Activated T-cell treated with anti-CD3 and anti-CD28 coated beads, Interleukin-2, amount 50 U/mL, for 24 hours (primary cell): ENCODE results near the gene ANO4.

Experiments
- DNase-seq: peaks from one replicate; pipeline ENCODE4 v3.0.0-alpha.2; 2020
- H3K27ac Mint-ChIP-seq: 2 replicates; pipeline ENCODE4 v1.8.0; 2020; ENCODE audit warnings: mild to moderate bottlenecking, mixed read lengths
- H3K27me3 Mint-ChIP-seq: 2 replicates; pipeline ENCODE4 v1.8.0; 2020; ENCODE audit warnings: mixed read lengths
- H3K36me3 Mint-ChIP-seq: 2 replicates; pipeline ENCODE4 v1.8.0; 2020; ENCODE audit warnings: low read depth, mixed read lengths
- H3K4me1 Mint-ChIP-seq: 2 replicates; pipeline ENCODE4 v1.8.0; 2020; ENCODE audit warnings: low read depth, mixed read lengths
- H3K4me3 Mint-ChIP-seq: 2 replicates; pipeline ENCODE4 v1.8.0; 2020; ENCODE audit warnings: mild to moderate bottlenecking, moderate library complexity, mixed read lengths
- H3K9me3 Mint-ChIP-seq: 2 replicates; pipeline ENCODE4 v1.8.0; 2020; ENCODE audit warnings: mixed read lengths

ANO4 gene

GRCh38 chr12:100991102-100991501, 196.5 kb downstream of the ANO4 start:
- no peak for DNase-seq
- no peaks in the 10 kb centered on the region for H3K4me1 Mint-ChIP-seq
- no peaks in the 10 kb centered on the region for H3K36me3 Mint-ChIP-seq
- peaks cover 4% of the 10 kb centered on the region for H3K9me3 Mint-ChIP-seq
- no peak overlapping the region for H3K27ac Mint-ChIP-seq
- no peak overlapping the region for H3K4me3 Mint-ChIP-seq
- peaks cover 2% of the 10 kb centered on the region for H3K27me3 Mint-ChIP-seq

GRCh38 chr12:100992194-100992593, 197.6 kb downstream of the ANO4 start:
- Mint-ChIP-seq H3K27me3 (peaks cover 2% of the 10 kb centered on the region), H3K9me3 (peaks cover 4% of the 10 kb centered on the region), H3K4me1 (no peaks in the 10 kb centered on the region), H3K27ac (no peak overlapping the region), H3K4me3 (no peak overlapping the region), H3K36me3 (no peaks in the 10 kb centered on the region)
- DNase-seq: no peak

- H3K9me3 Mint-ChIP-seq: peaks cover 4% of the 10 kb centered on the region
Observed at GRCh38 chr12:100993916-100994450, 199.4 kb downstream of the ANO4 start.

GRCh38 chr12:100995201-100995600, 200.6 kb downstream of the ANO4 start:
- Mint-ChIP-seq H3K4me3 (no peak overlapping the region), H3K27me3 (no peaks in the 10 kb centered on the region), H3K4me1 (no peaks in the 10 kb centered on the region), H3K36me3 (no peaks in the 10 kb centered on the region), H3K9me3 (peaks cover 4% of the 10 kb centered on the region), H3K27ac (no peak overlapping the region)
- DNase-seq: no peak

More at GRCh38 chr12:100993916-100994450, 199.4 kb downstream of the ANO4 start:
- Mint-ChIP-seq H3K36me3 (no peaks in the 10 kb centered on the region), H3K27ac (no peak overlapping the region), H3K27me3 (peaks cover under 1% of the 10 kb centered on the region), H3K4me3 (no peak overlapping the region), H3K4me1 (no peaks in the 10 kb centered on the region)
- DNase-seq: no peak

- H3K36me3 Mint-ChIP-seq: no peaks in the 10 kb centered on the region
- no peak for DNase-seq
- no peaks in the 10 kb centered on the region for H3K27me3 Mint-ChIP-seq
- H3K4me1 Mint-ChIP-seq: no peaks in the 10 kb centered on the region
- peaks cover under 1% of the 10 kb centered on the region for H3K9me3 Mint-ChIP-seq
- H3K27ac Mint-ChIP-seq: no peak overlapping the region
- H3K4me3 Mint-ChIP-seq: no peak overlapping the region
Observed at GRCh38 chr12:100995771-100996170, 201.2 kb downstream of the ANO4 start.

GRCh38 chr12:101001669-101002068, 207.1 kb downstream of the ANO4 start:
- H3K36me3 Mint-ChIP-seq: no peaks in the 10 kb centered on the region
- no peaks in the 10 kb centered on the region for H3K4me1 Mint-ChIP-seq
- peaks cover 3% of the 10 kb centered on the region for H3K9me3 Mint-ChIP-seq
- no peak for DNase-seq
- H3K27me3 Mint-ChIP-seq: no peaks in the 10 kb centered on the region
- no peak overlapping the region for H3K27ac Mint-ChIP-seq
- H3K4me3 Mint-ChIP-seq: no peak overlapping the region

GRCh38 chr12:101002696-101003419, 208.3 kb downstream of the ANO4 start:
- Mint-ChIP-seq H3K27me3 (no peaks in the 10 kb centered on the region), H3K4me1 (no peaks in the 10 kb centered on the region), H3K27ac (no peak overlapping the region), H3K36me3 (no peaks in the 10 kb centered on the region), H3K9me3 (peaks cover 3% of the 10 kb centered on the region), H3K4me3 (no peak overlapping the region)
- no peak for DNase-seq

GRCh38 chr12:101004898-101005297, 210.3 kb downstream of the ANO4 start:
- peaks cover 16% of the 10 kb centered on the region for H3K9me3 Mint-ChIP-seq
- H3K27me3 Mint-ChIP-seq: no peaks in the 10 kb centered on the region
- H3K4me1 Mint-ChIP-seq: no peaks in the 10 kb centered on the region
- H3K27ac Mint-ChIP-seq: no peak overlapping the region
- no peaks in the 10 kb centered on the region for H3K36me3 Mint-ChIP-seq
- no peak for DNase-seq
- H3K4me3 Mint-ChIP-seq: no peak overlapping the region

GRCh38 chr12:101009274-101009673, 214.7 kb downstream of the ANO4 start:
- Mint-ChIP-seq H3K4me1 (no peaks in the 10 kb centered on the region), H3K27me3 (no peaks in the 10 kb centered on the region), H3K4me3 (no peak overlapping the region), H3K9me3 (peaks cover 16% of the 10 kb centered on the region), H3K27ac (no peak overlapping the region), H3K36me3 (no peaks in the 10 kb centered on the region)
- DNase-seq: no peak

- no peak for DNase-seq
- Mint-ChIP-seq H3K36me3 (no peaks in the 10 kb centered on the region), H3K9me3 (peaks cover 16% of the 10 kb centered on the region), H3K4me3 (no peak overlapping the region), H3K27ac (no peak overlapping the region), H3K27me3 (no peaks in the 10 kb centered on the region), H3K4me1 (no peaks in the 10 kb centered on the region)
Observed at GRCh38 chr12:101010896-101011295, 216.3 kb downstream of the ANO4 start.

- no peak for DNase-seq
- Mint-ChIP-seq H3K9me3 (peaks cover 12% of the 10 kb centered on the region), H3K27ac (no peak overlapping the region), H3K4me3 (no peak overlapping the region), H3K4me1 (no peaks in the 10 kb centered on the region), H3K27me3 (no peaks in the 10 kb centered on the region), H3K36me3 (no peaks in the 10 kb centered on the region)
Observed at GRCh38 chr12:101013993-101014392, 219.4 kb downstream of the ANO4 start.

- Mint-ChIP-seq H3K36me3 (no peaks in the 10 kb centered on the region), H3K27ac (no peak overlapping the region), H3K4me3 (no peak overlapping the region), H3K27me3 (no peaks in the 10 kb centered on the region), H3K4me1 (no peaks in the 10 kb centered on the region), H3K9me3 (peaks cover 1% of the 10 kb centered on the region)
- DNase-seq: no peak
Observed at GRCh38 chr12:101015044-101015443, 220.5 kb downstream of the ANO4 start.

- Mint-ChIP-seq H3K9me3 (no peaks in the 10 kb centered on the region), H3K36me3 (no peaks in the 10 kb centered on the region), H3K27ac (no peak overlapping the region), H3K4me3 (no peak overlapping the region), H3K27me3 (no peaks in the 10 kb centered on the region), H3K4me1 (no peaks in the 10 kb centered on the region)
- DNase-seq: no peak
Observed at GRCh38 chr12:101018540-101018939, 224.0 kb downstream of the ANO4 start.

- H3K27ac Mint-ChIP-seq: no peak overlapping the region
- no peaks in the 10 kb centered on the region for H3K36me3 Mint-ChIP-seq
- no peaks in the 10 kb centered on the region for H3K9me3 Mint-ChIP-seq
- H3K4me1 Mint-ChIP-seq: no peaks in the 10 kb centered on the region
- H3K27me3 Mint-ChIP-seq: no peaks in the 10 kb centered on the region
- H3K4me3 Mint-ChIP-seq: no peak overlapping the region
- DNase-seq: no peak
Observed at GRCh38 chr12:101019201-101019600, 224.6 kb downstream of the ANO4 start.

- Mint-ChIP-seq H3K36me3 (no peaks in the 10 kb centered on the region), H3K27ac (no peak overlapping the region), H3K4me1 (no peaks in the 10 kb centered on the region), H3K27me3 (no peaks in the 10 kb centered on the region), H3K9me3 (no peaks in the 10 kb centered on the region), H3K4me3 (no peak overlapping the region)
- no peak for DNase-seq
Observed at GRCh38 chr12:101019667-101020066, 225.1 kb downstream of the ANO4 start.
